Lung (tissue), 12 donors: Measurements from ENCODE around the gene FBLIM1. TPM values are rescaled to one million over a fixed set of nuclear protein-coding genes. Genes with fewer than 3 reads are reported as not detected.
A peak's percentile ranks its signal among the peaks of the same experiment; 100 is the strongest.
"Not testable (repeated sequence)": the region's sequence is repeated elsewhere in the genome, so short reads cannot be mapped to it uniquely, and the experiment has no call there.

Experiments
- ATAC-seq: fragments of 200-7000 bp; cut with Tn5 transposase; one replicate; pipeline ENCODE4 v1.9.1; 2020; ENCODE audit warnings: moderate number of reproducible peaks; ENCODE audit not compliant: insufficient read depth, low FRiP score
- DNase-seq, 3 donors: peaks; one replicate each; pipeline ENCODE4 v3.0.0-alpha.2; 2013 to 2017
- H3K27ac ChIP-seq, 2 donors: one replicate each; pipeline ENCODE4 v1.5.1; 2013; ENCODE audit warnings: mild to moderate bottlenecking in 2 of 2, moderate library complexity in 2 of 2, control low read depth in 1 of 2, inconsistent platforms in 1 of 2, low read depth in 1 of 2, low read length in 1 of 2
- H3K27me3 ChIP-seq, 3 donors: one replicate each; pipeline ENCODE4 v1.5.1; 2013; ENCODE audit warnings: low read length in 2 of 3; ENCODE audit not compliant: control insufficient read depth in 3 of 3, insufficient read depth in 3 of 3
- H3K36me3 ChIP-seq, 4 donors: one replicate each; pipeline ENCODE4 v1.5.1; 2013; ENCODE audit warnings: low read length in 4 of 4, mild to moderate bottlenecking in 1 of 4, moderate library complexity in 1 of 4; ENCODE audit not compliant: control insufficient read depth in 4 of 4, insufficient read depth in 4 of 4
- H3K4me1 ChIP-seq, 5 donors: one replicate each; pipeline ENCODE4 v1.5.1; 2013; ENCODE audit warnings: low read length in 5 of 5, mild to moderate bottlenecking in 2 of 5, moderate library complexity in 1 of 5; ENCODE audit not compliant: control insufficient read depth in 5 of 5, insufficient read depth in 5 of 5
- H3K4me3 ChIP-seq: one replicate; pipeline ENCODE4 v1.5.1; 2013; ENCODE audit warnings: mild to moderate bottlenecking, control low read depth, moderate library complexity
- H3K9ac ChIP-seq, 2 donors: one replicate each; pipeline ENCODE4 v1.5.1; 2013; ENCODE audit warnings: low read length in 2 of 2, control low read depth in 1 of 2; ENCODE audit not compliant: insufficient read depth in 1 of 2
- H3K9me3 ChIP-seq, 4 donors: one replicate each; pipeline ENCODE4 v1.5.1; 2013; ENCODE audit warnings: low read length in 3 of 4, mild to moderate bottlenecking in 1 of 4, moderate library complexity in 1 of 4; ENCODE audit not compliant: control insufficient read depth in 4 of 4, insufficient read depth in 3 of 4
- WGBS, 2 donors: extraction: QIAGEN DNeasy Blood & Tissue Kit; methylation state at CpG; one replicate each; pipeline ENCODE4 v1.1.7; 2013; 5-methylcytosine and 5-hydroxymethylcytosine counted together
- polyA plus RNA-seq, 2 donors: library from polyadenylated mRNA; stranded (reverse); fragments of 200-250 nt; gene quantifications; one replicate each; pipeline ENCODE4 v1.2.1, GENCODE V29; 2013
- total RNA-seq, 2 donors: library from RNA; depleted of rRNA in 1 of 2; stranded (reverse); fragments of >200 nt in 1 of 2; gene quantifications; one replicate each; pipeline ENCODE4 v1.2.1, GENCODE V29; 2014 to 2021
- TF ChIP-seq, protein P1 (sequence below): IDR thresholded peaks from 2 replicates; pipeline ENCODE4 v1.5.1; 2012; ENCODE audit warnings: mild to moderate bottlenecking; ENCODE audit errors: control extremely low read depth, extremely low read depth
- donor health status: control.
- donor health status: control.
- donor health status: Bipolar disorder and iron deficiency.
- donor health status: healthy.
- donor health status: DM: yes; HTN: yes; CAD: no.

The FBLIM1 gene
- total and polyA plus RNA-seq, 4 donors: 15.8 to 55.0 (median 31.8) TPM

DNA sequence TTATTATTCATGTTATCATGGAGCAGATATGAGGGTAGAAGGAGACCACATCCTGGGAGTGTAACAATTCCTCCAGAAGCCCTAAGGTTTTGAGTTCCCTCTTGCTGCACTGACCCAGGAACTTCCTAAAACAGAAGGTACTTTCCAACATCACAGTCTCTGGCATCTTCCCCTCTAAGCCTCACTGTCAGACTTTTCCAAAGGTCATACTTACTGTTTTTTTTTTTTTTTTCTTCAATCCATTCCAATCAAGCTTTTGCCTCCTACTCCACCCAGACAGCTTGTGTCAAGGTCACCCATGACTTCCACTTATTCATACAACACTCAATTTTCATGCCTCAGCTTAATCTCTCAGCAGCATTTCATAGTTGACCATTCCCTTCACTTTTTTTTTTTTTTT is 67.2 kb downstream of the FBLIM1 start:
- H3K9me3 ChIP-seq: no peaks in the 10 kb centered on the region
- H3K4me3 ChIP-seq: no peak overlapping the region
- no peaks in the 10 kb centered on the region for H3K36me3 ChIP-seq
- peaks cover 0 to 4% (median 0%) of the 10 kb centered on the region in 5 donors for H3K4me1 ChIP-seq
- no peaks in the 10 kb centered on the region for H3K27me3 ChIP-seq
- peak overlapping the region in 1 of 2 donors; percentile 5 for H3K9ac ChIP-seq
- no peak overlapping the region for H3K27ac ChIP-seq
- DNase-seq: peak in 2 of 3 donors; percentile 25 to 28
- TF ChIP-seq, protein P1, sequence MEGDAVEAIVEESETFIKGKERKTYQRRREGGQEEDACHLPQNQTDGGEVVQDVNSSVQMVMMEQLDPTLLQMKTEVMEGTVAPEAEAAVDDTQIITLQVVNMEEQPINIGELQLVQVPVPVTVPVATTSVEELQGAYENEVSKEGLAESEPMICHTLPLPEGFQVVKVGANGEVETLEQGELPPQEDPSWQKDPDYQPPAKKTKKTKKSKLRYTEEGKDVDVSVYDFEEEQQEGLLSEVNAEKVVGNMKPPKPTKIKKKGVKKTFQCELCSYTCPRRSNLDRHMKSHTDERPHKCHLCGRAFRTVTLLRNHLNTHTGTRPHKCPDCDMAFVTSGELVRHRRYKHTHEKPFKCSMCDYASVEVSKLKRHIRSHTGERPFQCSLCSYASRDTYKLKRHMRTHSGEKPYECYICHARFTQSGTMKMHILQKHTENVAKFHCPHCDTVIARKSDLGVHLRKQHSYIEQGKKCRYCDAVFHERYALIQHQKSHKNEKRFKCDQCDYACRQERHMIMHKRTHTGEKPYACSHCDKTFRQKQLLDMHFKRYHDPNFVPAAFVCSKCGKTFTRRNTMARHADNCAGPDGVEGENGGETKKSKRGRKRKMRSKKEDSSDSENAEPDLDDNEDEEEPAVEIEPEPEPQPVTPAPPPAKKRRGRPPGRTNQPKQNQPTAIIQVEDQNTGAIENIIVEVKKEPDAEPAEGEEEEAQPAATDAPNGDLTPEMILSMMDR: no peak
- no peak for ATAC-seq

DNA sequence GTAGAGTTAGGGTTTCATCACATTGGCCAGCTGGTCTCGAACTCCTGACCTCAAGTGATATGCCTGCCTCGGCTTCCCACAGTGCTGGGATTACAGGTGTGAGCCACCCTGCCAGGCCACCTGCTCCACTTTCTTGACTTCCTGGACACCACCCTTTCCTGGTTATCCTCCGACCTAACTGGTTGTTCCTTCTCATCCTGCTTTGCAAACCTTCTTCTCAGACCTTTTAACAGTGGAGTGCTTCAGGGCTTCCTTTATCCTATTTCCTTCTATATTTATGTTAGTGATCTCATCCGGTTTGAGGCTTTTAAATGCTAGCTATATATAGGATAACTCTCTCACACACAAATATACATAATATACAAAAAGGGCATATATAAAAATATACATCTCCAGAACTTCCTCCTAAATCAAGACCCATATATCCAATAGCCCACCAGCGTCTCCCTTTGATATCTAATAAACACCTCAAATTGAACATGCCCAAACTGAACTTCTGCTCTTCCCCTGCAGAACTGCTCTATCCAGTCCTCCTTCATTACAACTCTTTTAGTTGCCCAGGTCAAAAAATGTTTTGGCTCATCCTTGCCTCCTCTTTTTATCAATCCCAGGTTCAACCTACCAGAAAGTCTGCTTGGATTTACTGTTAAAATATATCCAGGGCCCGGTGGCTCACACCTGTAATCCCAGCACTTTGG is 68.4 kb downstream of the FBLIM1 start:
- Histone ChIP-seq H3K27ac (no peak overlapping the region), H3K9ac (no peak overlapping the region), H3K4me1 (peaks cover 0 to 4% (median 0%) of the 10 kb centered on the region in 5 donors), H3K27me3 (no peaks in the 10 kb centered on the region), H3K9me3 (no peaks in the 10 kb centered on the region), H3K36me3 (no peaks in the 10 kb centered on the region), H3K4me3 (no peak overlapping the region)
- DNase-seq: no peak
- TF ChIP-seq, protein P1: no peak
- 82 to 87% methylated on average over 6 of the region's 6 CpGs for WGBS, 2 donors
- no peak for ATAC-seq

DNA sequence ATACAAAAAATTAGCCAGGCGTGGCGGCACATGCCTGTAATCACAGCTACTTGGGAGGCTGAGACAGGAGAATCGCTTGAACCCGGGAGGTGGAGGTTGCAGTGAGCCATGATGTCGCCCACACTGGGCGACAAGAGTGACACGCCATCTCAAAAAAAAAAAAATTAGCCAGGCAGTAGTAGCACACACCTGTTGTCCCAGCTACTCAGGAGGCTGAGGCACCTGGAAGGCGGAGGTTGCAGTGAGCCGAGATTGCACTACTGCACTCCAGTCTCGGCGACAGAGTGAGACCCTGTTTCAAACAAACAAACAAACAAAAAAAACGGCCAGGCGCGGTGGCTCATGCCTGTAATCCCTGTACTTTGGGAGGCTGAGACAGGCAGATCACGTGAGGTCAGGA is 69.0 kb downstream of the FBLIM1 start:
- not testable (repeated sequence) for H3K27me3 ChIP-seq, H3K4me3 ChIP-seq, ATAC-seq, H3K9ac ChIP-seq, H3K27ac ChIP-seq, H3K4me1 ChIP-seq, DNase-seq, H3K36me3 ChIP-seq, H3K9me3 ChIP-seq
- 97% methylated on average over 15 of the region's 15 CpGs for WGBS, 2 donors

DNA sequence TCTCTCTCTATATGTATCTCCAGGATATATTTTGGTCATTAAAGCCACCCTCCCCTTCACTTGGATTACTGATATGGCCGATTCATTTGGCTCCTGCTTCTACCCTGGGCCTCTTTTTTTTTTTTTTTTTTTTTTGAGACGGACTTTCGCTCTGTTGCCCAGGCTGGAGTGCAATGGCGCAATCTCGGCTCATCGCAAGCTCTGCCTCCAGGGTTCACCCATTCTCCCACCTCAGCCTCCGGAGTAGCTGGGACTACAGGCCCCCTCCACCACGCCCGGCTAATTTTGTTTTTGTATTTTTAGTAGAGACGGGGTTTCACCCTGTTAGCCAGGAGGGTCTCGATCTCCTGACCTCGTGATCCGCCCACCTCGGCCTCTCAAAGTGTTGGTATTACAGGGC is 70.3 kb downstream of the FBLIM1 start:
- not testable (repeated sequence) for H3K36me3 ChIP-seq, H3K4me3 ChIP-seq, H3K27ac ChIP-seq, ATAC-seq, H3K27me3 ChIP-seq, H3K4me1 ChIP-seq, H3K9me3 ChIP-seq, DNase-seq, H3K9ac ChIP-seq
- 81 to 86% methylated on average over 14 of the region's 14 CpGs for WGBS, 2 donors
